Suppressor macrophage treated with lipopolysaccharide for 1 hour (primary cell): Measurements from ENCODE around the gene OR13C3.
"Not testable (repeated sequence)": the region's sequence is repeated elsewhere in the genome, so short reads cannot be mapped to it uniquely, and the experiment has no call there.

Source experiments
- DNase-seq, 3 donors: peaks; one replicate each; pipeline ENCODE4 v3.0.0-alpha.2; 2020 to 2022

OR13C3 gene

GRCh38 chr9:104536756-104537155, at the start of gene OR13C3:
Gene OR13C3 (minus strand): TSS chr9:104536856. CDS start chr9:104536723, 133 bp downstream.
- DNase-seq: no peak

GRCh38 chr9:104580562-104580961, 43.9 kb upstream of the OR13C3 start:
- DNase-seq: no peak

- DNase-seq: no peak
These were observed 40.6 kb upstream of the OR13C3 start for GRCh38 chr9:104577263-104577662.

GRCh38 chr9:104575456-104575855, 38.8 kb upstream of the OR13C3 start:
- no peak for DNase-seq

- DNase-seq: no peak
These were observed 36.0 kb upstream of the OR13C3 start for GRCh38 chr9:104572612-104573011.

- no peak for DNase-seq
These were observed 32.2 kb upstream of the OR13C3 start, which contains the start of gene OR13C8 for GRCh38 chr9:104568868-104569267. Gene OR13C8 (plus strand): TSS chr9:104569168. CDS start chr9:104569168, 0 bp downstream.

GRCh38 chr9:104564358-104564757, 27.7 kb upstream of the OR13C3 start:
- DNase-seq: no peak

- no peak for DNase-seq
These were observed 20.4 kb upstream of the OR13C3 start for GRCh38 chr9:104556830-104557634.

GRCh38 chr9:104555521-104555920, 18.9 kb upstream of the OR13C3 start:
- no peak for DNase-seq

GRCh38 chr9:104553261-104553660, 16.6 kb upstream of the OR13C3 start:
- no peak for DNase-seq

- no peak for DNase-seq
These were observed 8.0 kb upstream of the OR13C3 start for GRCh38 chr9:104544644-104545043.

- no peak for DNase-seq
These were observed 2.6 kb upstream of the OR13C3 start for GRCh38 chr9:104539275-104539674.

GRCh38 chr9:104527109-104527508, 9.5 kb downstream of the OR13C3 start, which contains the start of gene OR13C4:
Gene OR13C4 (minus strand): TSS chr9:104527209. CDS start chr9:104527209, 0 bp downstream.
- DNase-seq: no peak

- not testable (repeated sequence) for DNase-seq
These were observed 16.4 kb downstream of the OR13C3 start for GRCh38 chr9:104520241-104520640.

GRCh38 chr9:104514901-104515300, 21.8 kb downstream of the OR13C3 start:
- DNase-seq: no peak

- no peak for DNase-seq
These were observed 30.1 kb downstream of the OR13C3 start for GRCh38 chr9:104506565-104506964.

- no peak for DNase-seq
These were observed 32.7 kb downstream of the OR13C3 start, which contains the start of gene OR13F1 for GRCh38 chr9:104503963-104504362. Gene OR13F1 (plus strand): TSS chr9:104504263. CDS start chr9:104504263, 0 bp downstream.

- DNase-seq: no peak
These were observed 33.2 kb downstream of the OR13C3 start for GRCh38 chr9:104503440-104503839.

- DNase-seq: no peak
These were observed 41.8 kb downstream of the OR13C3 start for GRCh38 chr9:104494808-104495207.
